ENCODE data around the gene MYO6. TPM values are rescaled to one million over a fixed set of nuclear protein-coding genes. Genes with fewer than 3 reads are reported as not detected.

The MYO6 gene
- total RNA-seq, 2 donors from 2014 or later, result 72.3 to 80.9 TPM

- no peak for TF ChIP-seq CTCF (IDR thresholded peaks at IDR 0.05)
- H3K4me3 ChIP-seq, result no peak overlapping the region
- H3K9ac ChIP-seq (ENCODE audit: low read depth in 2 of 2, low read length in 2 of 2), result no peak overlapping the region
- no peaks in the 10 kb centered on the region for H3K9me3 ChIP-seq
- no peak overlapping the region for H3K27ac ChIP-seq
- H3K36me3 ChIP-seq, result no peaks in the 10 kb centered on the region
- intact Hi-C loops (cut with DNase I), result no loop called here
- H3K27me3 ChIP-seq, result no peaks in the 10 kb centered on the region
- no peaks in the 10 kb centered on the region for H3K4me1 ChIP-seq
- DNase-seq, result no peak
Measured at GRCh38 chr6:75770844-75771243, 21.8 kb downstream of the MYO6 start.

- Histone ChIP-seq H3K4me1 (no peaks in the 10 kb centered on the region), H3K4me3 (no peak overlapping the region), H3K9ac (ENCODE audit: low read depth in 2 of 2, low read length in 2 of 2) (no peak overlapping the region), H3K27ac (no peak overlapping the region), H3K36me3 (no peaks in the 10 kb centered on the region), H3K27me3 (no peaks in the 10 kb centered on the region), H3K9me3 (no peaks in the 10 kb centered on the region)
- intact Hi-C loops (cut with DNase I), result no loop called here
- DNase-seq, result no peak
- TF ChIP-seq CTCF (IDR thresholded peaks at IDR 0.05), result no peak
Measured at GRCh38 chr6:75775219-75775618, 26.2 kb downstream of the MYO6 start.

GRCh38 chr6:75776461-75776860, 27.4 kb downstream of the MYO6 start:
- H3K27me3 ChIP-seq, result no peaks in the 10 kb centered on the region
- no peak overlapping the region for H3K27ac ChIP-seq
- intact Hi-C loops (cut with DNase I), result no loop called here
- no peak for TF ChIP-seq CTCF (IDR thresholded peaks at IDR 0.05)
- no peaks in the 10 kb centered on the region for H3K9me3 ChIP-seq
- no peaks in the 10 kb centered on the region for H3K36me3 ChIP-seq
- no peak overlapping the region for H3K9ac ChIP-seq (ENCODE audit: low read depth in 2 of 2, low read length in 2 of 2)
- no peak overlapping the region for H3K4me3 ChIP-seq
- H3K4me1 ChIP-seq, result no peaks in the 10 kb centered on the region
- DNase-seq, result no peak

- H3K9ac ChIP-seq (ENCODE audit: low read depth in 2 of 2, low read length in 2 of 2), result no peak overlapping the region
- intact Hi-C loops (cut with DNase I), result no loop called here
- H3K27me3 ChIP-seq, result no peaks in the 10 kb centered on the region
- no peak for TF ChIP-seq CTCF (IDR thresholded peaks at IDR 0.05)
- no peaks in the 10 kb centered on the region for H3K9me3 ChIP-seq
- no peaks in the 10 kb centered on the region for H3K4me1 ChIP-seq
- H3K4me3 ChIP-seq, result no peak overlapping the region
- no peaks in the 10 kb centered on the region for H3K36me3 ChIP-seq
- DNase-seq, result no peak
- no peak overlapping the region for H3K27ac ChIP-seq
Measured at GRCh38 chr6:75778757-75779156, 29.7 kb downstream of the MYO6 start.

- Histone ChIP-seq H3K36me3 (no peaks in the 10 kb centered on the region), H3K27ac (no peak overlapping the region), H3K4me1 (no peaks in the 10 kb centered on the region), H3K4me3 (no peak overlapping the region), H3K27me3 (no peaks in the 10 kb centered on the region), H3K9ac (ENCODE audit: low read depth in 2 of 2, low read length in 2 of 2) (no peak overlapping the region), H3K9me3 (no peaks in the 10 kb centered on the region)
- DNase-seq, result no peak
- intact Hi-C loops (cut with DNase I), result no loop called here
- TF ChIP-seq CTCF (IDR thresholded peaks at IDR 0.05), result no peak
Measured at GRCh38 chr6:75786152-75786551, 37.1 kb downstream of the MYO6 start.

- Histone ChIP-seq H3K27me3 (no peaks in the 10 kb centered on the region), H3K4me1 (no peaks in the 10 kb centered on the region), H3K9ac (ENCODE audit: low read depth in 2 of 2, low read length in 2 of 2) (no peak overlapping the region), H3K36me3 (no peaks in the 10 kb centered on the region), H3K9me3 (no peaks in the 10 kb centered on the region), H3K4me3 (no peak overlapping the region), H3K27ac (no peak overlapping the region)
- no peak for TF ChIP-seq CTCF (IDR thresholded peaks at IDR 0.05)
- intact Hi-C loops (cut with DNase I), result no loop called here
- no peak for DNase-seq
Measured at GRCh38 chr6:75788894-75789293, 39.9 kb downstream of the MYO6 start.
